Activated CD4-positive, CD25-positive, alpha-beta regulatory T cell treated with anti-CD3 and anti-CD28 coated beads, Interleukin-2, amount 50 U/mL, for 16 hours (primary cell): Measurements from ENCODE around the gene AASDH.

ENCODE experiments used
- DNase-seq: peaks from one replicate; pipeline ENCODE4 v3.0.0-alpha.2; 2020; ENCODE audit warnings: low read depth, low spot score

Gene AASDH

GRCh38 chr4:56387023-56388001 lies at the start of gene AASDH:
Gene AASDH (minus strand): TSS chr4:56387491. CDS start chr4:56384299, 3,192 bp downstream.
- peak; percentile 90 for DNase-seq

GRCh38 chr4:56435140-56435926 lies 48.0 kb upstream of the AASDH start, which contains the start of gene PPAT:
Gene PPAT (minus strand): TSS chr4:56435615. CDS start chr4:56435477, 138 bp downstream.
- DNase-seq, result peak; percentile 96

GRCh38 chr4:56434599-56435139 lies 47.4 kb upstream of the AASDH start:
- peak; percentile 5 for DNase-seq

- no peak for DNase-seq
Measured at GRCh38 chr4:56433280-56433679, 46.0 kb upstream of the AASDH start.

GRCh38 chr4:56430203-56430602 lies 42.9 kb upstream of the AASDH start:
- no peak for DNase-seq

- no peak for DNase-seq
Measured at GRCh38 chr4:56427179-56427578, 39.9 kb upstream of the AASDH start.

GRCh38 chr4:56426273-56426672 lies 39.0 kb upstream of the AASDH start:
- no peak for DNase-seq

GRCh38 chr4:56425518-56425917 lies 38.2 kb upstream of the AASDH start:
- no peak for DNase-seq

- no peak for DNase-seq
Measured at GRCh38 chr4:56424697-56425514, 37.6 kb upstream of the AASDH start.

GRCh38 chr4:56424176-56424575 lies 36.9 kb upstream of the AASDH start:
- no peak for DNase-seq

- no peak for DNase-seq
Measured at GRCh38 chr4:56417396-56417795, 30.1 kb upstream of the AASDH start.

GRCh38 chr4:56416349-56416748 lies 29.1 kb upstream of the AASDH start:
- DNase-seq, result no peak

- no peak for DNase-seq
Measured at GRCh38 chr4:56414135-56414670, 26.9 kb upstream of the AASDH start.

- DNase-seq, result no peak
Measured at GRCh38 chr4:56410247-56411062, 23.2 kb upstream of the AASDH start.

GRCh38 chr4:56409511-56410090 lies 22.3 kb upstream of the AASDH start:
- DNase-seq, result no peak

- no peak for DNase-seq
Measured at GRCh38 chr4:56408978-56409377, 21.7 kb upstream of the AASDH start.

- no peak for DNase-seq
Measured at GRCh38 chr4:56406151-56406550, 18.9 kb upstream of the AASDH start.

- DNase-seq, result no peak
Measured at GRCh38 chr4:56405016-56405415, 17.7 kb upstream of the AASDH start.

- no peak for DNase-seq
Measured at GRCh38 chr4:56400560-56400959, 13.3 kb upstream of the AASDH start.

- DNase-seq, result no peak
Measured at GRCh38 chr4:56391270-56391669, 4.0 kb upstream of the AASDH start.
